Measurements from ENCODE around the gene NUP43.

- no peak for TF ChIP-seq ELK1 (IDR thresholded peaks at IDR 0.05; ENCODE audit: low read depth, low read length)
- TF ChIP-seq MAFK (IDR thresholded peaks at IDR 0.05; ENCODE audit: partially characterized antibody), result no peak
- no peak for TF ChIP-seq RNF2 (IDR thresholded peaks at IDR 0.05; ENCODE audit: borderline replicate concordance, low read depth)
- no peak for TF ChIP-seq KDM1A (IDR thresholded peaks at IDR 0.05; ENCODE audit: low read depth)
- no peak for TF ChIP-seq CHD2 (IDR thresholded peaks at IDR 0.05; ENCODE audit: low read length, partially characterized antibody)
- no peak for TF ChIP-seq CTCF (IDR thresholded peaks at IDR 0.05)
- TF ChIP-seq HDAC2 (IDR thresholded peaks at IDR 0.05), result no peak
- no peak for TF ChIP-seq RFX5 (IDR thresholded peaks at IDR 0.05)
- no peak for TF ChIP-seq POLR2AphosphoS2 (conservative IDR thresholded peaks at IDR 0.05; ENCODE audit: low read length)
- no peak for TF ChIP-seq CBX2 (IDR thresholded peaks at IDR 0.05; ENCODE audit: borderline replicate concordance, low read depth)
- no peak for TF ChIP-seq SMC3 (IDR thresholded peaks at IDR 0.05)
- no peak for TF ChIP-seq ZFP36 (IDR thresholded peaks at IDR 0.05; ENCODE audit: borderline replicate concordance, partially characterized antibody)
- no peak for TF ChIP-seq POLR2A (IDR thresholded peaks at IDR 0.05; ENCODE audit: low read length)
These were observed 23.3 kb upstream of the NUP43 start for GRCh38 chr6:149769676-149770075.
